ENCODE measurements around the gene COBL. TPM values are rescaled to one million over a fixed set of nuclear protein-coding genes. Genes with fewer than 3 reads are reported as not detected.

COBL gene
- total and polyA plus RNA-seq, 5 donors from 2014 or later = 0.03 to 0.59 TPM; not detected in 3

DNA sequence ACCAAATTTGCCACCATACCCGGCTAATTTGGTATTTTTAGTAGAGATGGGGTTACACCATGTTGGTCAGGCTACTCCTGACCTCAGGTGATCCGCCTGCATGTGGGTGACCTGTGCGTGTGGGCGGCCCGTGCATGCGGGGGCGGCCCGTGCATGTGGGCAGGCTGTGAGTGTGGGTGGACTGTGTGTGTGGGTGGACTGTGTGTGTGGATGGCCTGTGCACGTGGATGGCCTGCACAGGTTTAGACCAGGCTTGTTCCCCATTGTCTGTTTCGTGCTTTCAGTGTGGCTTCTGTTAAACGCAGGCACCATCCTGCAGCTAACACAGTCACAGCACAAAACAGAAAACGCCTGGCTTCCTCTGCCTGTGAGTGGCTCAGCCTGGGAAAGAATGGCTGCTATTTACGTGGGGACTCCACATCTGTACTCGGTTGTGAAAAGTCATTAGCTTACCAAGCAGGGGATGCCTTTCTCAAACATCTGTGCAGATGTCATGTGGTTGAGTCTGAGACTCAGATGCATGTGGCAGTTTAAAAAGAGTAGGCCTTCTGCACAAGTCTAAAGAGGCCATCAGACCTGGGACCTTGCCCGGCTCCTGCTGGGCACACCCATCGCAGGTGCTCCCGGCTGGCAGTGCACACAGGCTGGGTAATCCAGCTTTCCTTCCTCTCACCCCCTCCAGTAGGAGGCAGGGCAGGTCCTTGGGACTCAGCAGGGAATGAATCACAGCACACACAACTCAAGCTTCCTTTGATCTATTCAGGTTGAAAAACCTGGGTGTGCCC lies 91.6 kb downstream of the COBL start:
- ATAC-seq (ENCODE audit: low read depth in 2 of 2) = no peak
- Mint-ChIP-seq H3K9me3 (no peaks in the 10 kb centered on the region), H3K27me3 (peaks cover 7% of the 10 kb centered on the region), H3K4me3 (no peak overlapping the region), H3K36me3 (no peaks in the 10 kb centered on the region), H3K4me1 (no peaks in the 10 kb centered on the region), H3K27ac (no peak overlapping the region)
- Histone ChIP-seq H3K27me3 (ENCODE audit: control insufficient read depth, insufficient read depth, low read length) (no peaks in the 10 kb centered on the region), H3K36me3 (ENCODE audit: control insufficient read depth, insufficient read depth, low read length) (no peaks in the 10 kb centered on the region), H3K27ac (ENCODE audit: insufficient read depth, low read length, poor library complexity, severe bottlenecking) (no peak overlapping the region), H3K4me1 (ENCODE audit: control insufficient read depth, insufficient read depth, low read length, poor library complexity, severe bottlenecking) (no peaks in the 10 kb centered on the region), H3K4me3 (ENCODE audit: low read depth, low read length) (no peak overlapping the region), H3K9me3 (ENCODE audit: control insufficient read depth in 2 of 2, low read length in 2 of 2) (no peaks in the 10 kb centered on the region)
- no peak for DNase-seq

DNA sequence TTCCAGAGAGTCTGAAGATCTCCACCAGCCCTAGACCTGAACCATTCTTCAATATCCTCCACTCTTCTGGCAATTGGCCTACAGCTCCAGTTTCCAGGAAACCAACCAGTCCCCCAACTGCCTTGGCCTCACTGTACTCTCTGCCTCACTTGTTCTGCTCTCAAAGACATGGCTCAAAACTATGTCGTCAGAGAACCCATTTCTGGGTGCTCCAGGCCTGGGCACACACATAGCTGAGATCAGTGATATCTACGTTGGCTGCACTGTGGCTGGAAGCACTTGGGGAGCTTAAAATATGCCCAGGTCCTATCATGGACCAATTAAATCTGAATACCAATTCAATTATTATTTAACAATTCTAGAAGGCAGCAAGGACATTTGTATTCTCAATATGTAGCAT lies 93.1 kb downstream of the COBL start:
- no peaks in the 10 kb centered on the region for H3K27me3 ChIP-seq (ENCODE audit: control insufficient read depth, insufficient read depth, low read length)
- ATAC-seq (ENCODE audit: low read depth in 2 of 2) (no peak), DNase-seq (no peak)
- H3K27ac Mint-ChIP-seq = no peak overlapping the region
- no peaks in the 10 kb centered on the region for H3K9me3 ChIP-seq (ENCODE audit: control insufficient read depth in 2 of 2, low read length in 2 of 2)
- no peaks in the 10 kb centered on the region for H3K36me3 Mint-ChIP-seq
- H3K27me3 Mint-ChIP-seq = peaks cover 7% of the 10 kb centered on the region
- no peaks in the 10 kb centered on the region for H3K4me1 ChIP-seq (ENCODE audit: control insufficient read depth, insufficient read depth, low read length, poor library complexity, severe bottlenecking)
- H3K27ac ChIP-seq (ENCODE audit: insufficient read depth, low read length, poor library complexity, severe bottlenecking) = no peak overlapping the region
- no peak overlapping the region for H3K4me3 ChIP-seq (ENCODE audit: low read depth, low read length)
- H3K9me3 Mint-ChIP-seq = no peaks in the 10 kb centered on the region
- no peaks in the 10 kb centered on the region for H3K36me3 ChIP-seq (ENCODE audit: control insufficient read depth, insufficient read depth, low read length)
- H3K4me1 Mint-ChIP-seq = no peaks in the 10 kb centered on the region
- H3K4me3 Mint-ChIP-seq = no peak overlapping the region

DNA sequence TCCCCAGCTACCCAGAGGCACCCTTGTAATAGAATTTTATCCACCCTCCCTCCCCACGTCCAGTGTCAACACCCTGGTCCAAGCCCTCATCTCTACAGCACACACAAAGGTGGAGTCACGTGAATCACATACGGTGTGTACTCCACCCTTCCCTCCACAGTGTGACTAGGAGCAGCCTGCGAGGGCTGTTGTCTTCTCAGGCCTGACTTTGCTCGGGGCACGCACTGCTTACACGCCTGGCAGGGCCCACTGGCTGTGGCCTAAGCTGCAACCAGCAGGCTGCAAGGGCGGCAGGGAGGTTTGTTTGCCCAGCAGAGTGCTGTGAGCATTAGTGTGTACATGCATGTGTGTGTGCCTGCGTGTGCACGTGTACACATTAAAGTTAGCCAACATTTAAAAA lies 93.7 kb downstream of the COBL start:
- H3K4me3 ChIP-seq (ENCODE audit: low read depth, low read length) = no peak overlapping the region
- no peaks in the 10 kb centered on the region for H3K36me3 Mint-ChIP-seq

DNA sequence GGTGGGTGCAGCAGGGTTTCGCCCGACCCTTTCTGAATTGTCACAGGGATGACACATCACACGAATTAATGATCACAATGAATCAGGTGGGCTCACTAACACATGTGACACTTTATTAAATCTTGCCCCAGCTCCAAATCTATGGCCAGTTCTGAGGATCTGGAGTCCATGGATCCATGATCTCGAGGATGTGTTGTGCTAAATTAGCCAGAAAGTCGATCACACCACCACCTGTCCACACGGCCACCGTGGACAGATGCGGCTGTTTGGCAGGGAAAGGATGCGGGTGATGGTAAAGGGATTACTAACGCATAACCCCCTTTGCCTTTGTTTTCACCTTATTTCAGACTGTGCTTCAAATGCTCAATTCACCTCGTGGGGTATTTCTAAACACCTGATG lies 96.4 kb downstream of the COBL start:
- Histone ChIP-seq H3K27ac (ENCODE audit: insufficient read depth, low read length, poor library complexity, severe bottlenecking) (no peak overlapping the region), H3K36me3 (ENCODE audit: control insufficient read depth, insufficient read depth, low read length) (no peaks in the 10 kb centered on the region), H3K4me3 (ENCODE audit: low read depth, low read length) (no peak overlapping the region), H3K27me3 (ENCODE audit: control insufficient read depth, insufficient read depth, low read length) (no peaks in the 10 kb centered on the region), H3K4me1 (ENCODE audit: control insufficient read depth, insufficient read depth, low read length, poor library complexity, severe bottlenecking) (no peaks in the 10 kb centered on the region), H3K9me3 (ENCODE audit: control insufficient read depth in 2 of 2, low read length in 2 of 2) (no peaks in the 10 kb centered on the region)
- H3K4me1 Mint-ChIP-seq = no peaks in the 10 kb centered on the region
- peaks cover 4% of the 10 kb centered on the region for H3K27me3 Mint-ChIP-seq
- no peak overlapping the region for H3K27ac Mint-ChIP-seq
- no peak for ATAC-seq (ENCODE audit: low read depth in 2 of 2)
- H3K9me3 Mint-ChIP-seq = no peaks in the 10 kb centered on the region
- no peaks in the 10 kb centered on the region for H3K36me3 Mint-ChIP-seq
- no peak for DNase-seq
- H3K4me3 Mint-ChIP-seq = no peak overlapping the region

More for the DNA sequence above, 93.7 kb downstream of the COBL start:
- Mint-ChIP-seq H3K27ac (no peak overlapping the region), H3K9me3 (no peaks in the 10 kb centered on the region), H3K27me3 (peaks cover 7% of the 10 kb centered on the region), H3K4me3 (no peak overlapping the region), H3K4me1 (no peaks in the 10 kb centered on the region)
- Histone ChIP-seq H3K27me3 (ENCODE audit: control insufficient read depth, insufficient read depth, low read length) (no peaks in the 10 kb centered on the region), H3K4me1 (ENCODE audit: control insufficient read depth, insufficient read depth, low read length, poor library complexity, severe bottlenecking) (no peaks in the 10 kb centered on the region), H3K27ac (ENCODE audit: insufficient read depth, low read length, poor library complexity, severe bottlenecking) (no peak overlapping the region), H3K36me3 (ENCODE audit: control insufficient read depth, insufficient read depth, low read length) (no peaks in the 10 kb centered on the region), H3K9me3 (ENCODE audit: control insufficient read depth in 2 of 2, low read length in 2 of 2) (no peaks in the 10 kb centered on the region)
- no peak for ATAC-seq (ENCODE audit: low read depth in 2 of 2)
- no peak for DNase-seq

DNA sequence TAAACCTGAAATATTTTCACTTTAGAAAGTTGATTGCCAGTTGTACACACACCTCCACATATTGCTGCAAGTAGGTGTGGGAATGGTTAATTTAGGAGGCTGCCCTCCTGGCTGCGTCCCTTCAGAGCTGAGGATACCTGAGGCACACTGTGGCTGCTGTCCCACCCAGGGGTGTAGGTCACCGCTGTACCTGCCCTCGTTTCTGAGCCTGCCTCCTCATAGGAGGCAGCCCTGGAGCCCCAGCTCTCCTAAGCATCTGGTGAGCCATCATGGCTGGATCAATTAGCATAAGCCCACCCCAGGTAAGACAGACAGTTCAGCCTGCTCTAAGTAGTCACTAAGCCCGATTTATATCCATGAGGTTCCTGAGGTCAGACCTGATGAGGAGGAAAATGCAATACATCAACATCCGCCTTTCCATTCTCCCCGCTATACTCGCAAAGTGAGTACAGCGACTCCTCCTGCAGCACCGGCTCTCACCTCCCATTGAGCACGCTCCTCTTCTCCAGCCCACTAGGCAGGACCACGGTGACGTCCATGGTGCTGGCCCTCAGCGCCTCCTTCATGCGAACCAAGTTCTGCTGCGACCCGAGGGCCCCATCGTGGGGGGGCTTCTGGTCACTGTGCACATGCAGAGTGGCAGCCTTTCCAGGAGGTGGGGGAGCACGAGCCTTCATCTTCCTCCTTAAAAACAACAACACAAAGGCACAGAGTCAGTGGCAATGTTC lies 97.2 kb downstream of the COBL start:
- no peaks in the 10 kb centered on the region for H3K4me1 Mint-ChIP-seq
- no peak overlapping the region for H3K4me3 ChIP-seq (ENCODE audit: low read depth, low read length)
- no peaks in the 10 kb centered on the region for H3K9me3 Mint-ChIP-seq
- H3K27me3 Mint-ChIP-seq = peaks cover 4% of the 10 kb centered on the region
- no peak overlapping the region for H3K4me3 Mint-ChIP-seq
- no peak for DNase-seq
- no peaks in the 10 kb centered on the region for H3K36me3 ChIP-seq (ENCODE audit: control insufficient read depth, insufficient read depth, low read length)
- H3K36me3 Mint-ChIP-seq = no peaks in the 10 kb centered on the region
- H3K27ac Mint-ChIP-seq = no peak overlapping the region
- no peaks in the 10 kb centered on the region for H3K27me3 ChIP-seq (ENCODE audit: control insufficient read depth, insufficient read depth, low read length)
- ATAC-seq (ENCODE audit: low read depth in 2 of 2) = no peak
- H3K4me1 ChIP-seq (ENCODE audit: control insufficient read depth, insufficient read depth, low read length, poor library complexity, severe bottlenecking) = no peaks in the 10 kb centered on the region
- no peaks in the 10 kb centered on the region for H3K9me3 ChIP-seq (ENCODE audit: control insufficient read depth in 2 of 2, low read length in 2 of 2)
- no peak overlapping the region for H3K27ac ChIP-seq (ENCODE audit: insufficient read depth, low read length, poor library complexity, severe bottlenecking)

DNA sequence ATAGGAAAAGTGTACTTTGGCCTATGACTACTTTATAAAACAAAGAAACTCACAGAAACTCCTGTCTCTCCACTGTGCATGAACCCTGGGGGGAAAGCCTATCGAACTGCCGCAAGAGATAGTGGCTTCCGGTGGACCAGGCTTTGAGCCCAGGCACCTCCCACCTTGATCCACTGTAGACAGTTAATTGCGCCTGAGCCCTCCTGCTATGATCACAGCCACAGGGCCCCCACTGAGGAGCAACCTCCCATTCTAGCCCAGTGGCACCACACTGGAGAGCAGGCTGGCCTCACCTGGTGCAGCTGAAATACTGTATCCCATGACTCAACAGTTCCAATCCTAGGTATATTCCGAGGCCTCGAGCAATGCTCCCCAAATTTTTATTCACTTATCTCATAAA lies 98.8 kb downstream of the COBL start:
- H3K27me3 Mint-ChIP-seq = peaks cover 4% of the 10 kb centered on the region
- H3K36me3 ChIP-seq (ENCODE audit: control insufficient read depth, insufficient read depth, low read length) = no peaks in the 10 kb centered on the region

DNA sequence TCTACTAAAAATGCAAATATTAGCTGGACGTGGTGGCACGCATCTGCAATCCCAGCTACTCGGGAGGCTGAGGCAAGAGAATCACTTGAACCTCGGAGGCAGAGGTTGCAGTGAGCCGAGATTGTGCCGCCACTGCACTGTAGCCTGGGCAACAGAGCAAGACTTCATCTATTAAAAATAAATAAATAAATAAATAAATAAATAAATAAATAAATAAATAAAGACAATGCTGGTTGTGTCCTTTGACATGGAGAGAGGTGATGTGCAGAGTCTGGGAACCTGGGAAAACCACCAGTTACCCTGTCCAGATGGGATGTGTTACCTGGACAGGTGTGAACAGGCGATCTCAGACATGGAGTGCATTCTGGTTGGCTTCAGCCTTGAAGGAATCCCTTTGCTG lies 102.5 kb downstream of the COBL start:
- DNase-seq (no peak), ATAC-seq (ENCODE audit: low read depth in 2 of 2) (no peak)
- no peaks in the 10 kb centered on the region for H3K36me3 ChIP-seq (ENCODE audit: control insufficient read depth, insufficient read depth, low read length)
- H3K4me1 ChIP-seq (ENCODE audit: control insufficient read depth, insufficient read depth, low read length, poor library complexity, severe bottlenecking) = no peaks in the 10 kb centered on the region
- Mint-ChIP-seq H3K27me3 (no peaks in the 10 kb centered on the region), H3K9me3 (peaks cover 0 to 3% (median 0%) of the 10 kb centered on the region in 7 donors), H3K4me3 (no peak overlapping the region), H3K4me1 (no peaks in the 10 kb centered on the region), H3K36me3 (no peaks in the 10 kb centered on the region), H3K27ac (no peak overlapping the region)
- no peaks in the 10 kb centered on the region for H3K9me3 ChIP-seq (ENCODE audit: control insufficient read depth in 2 of 2, low read length in 2 of 2)
- no peaks in the 10 kb centered on the region for H3K27me3 ChIP-seq (ENCODE audit: control insufficient read depth, insufficient read depth, low read length)
- no peak overlapping the region for H3K4me3 ChIP-seq (ENCODE audit: low read depth, low read length)
- H3K27ac ChIP-seq (ENCODE audit: insufficient read depth, low read length, poor library complexity, severe bottlenecking) = no peak overlapping the region

More for the DNA sequence above, 98.8 kb downstream of the COBL start:
- no peaks in the 10 kb centered on the region for H3K9me3 ChIP-seq (ENCODE audit: control insufficient read depth in 2 of 2, low read length in 2 of 2)
- H3K36me3 Mint-ChIP-seq = no peaks in the 10 kb centered on the region
- H3K4me3 ChIP-seq (ENCODE audit: low read depth, low read length) = no peak overlapping the region
- DNase-seq = no peak
- no peak overlapping the region for H3K27ac Mint-ChIP-seq
- no peaks in the 10 kb centered on the region for H3K27me3 ChIP-seq (ENCODE audit: control insufficient read depth, insufficient read depth, low read length)
- no peak overlapping the region for H3K4me3 Mint-ChIP-seq
- no peak overlapping the region for H3K27ac ChIP-seq (ENCODE audit: insufficient read depth, low read length, poor library complexity, severe bottlenecking)
- no peaks in the 10 kb centered on the region for H3K9me3 Mint-ChIP-seq
- no peaks in the 10 kb centered on the region for H3K4me1 ChIP-seq (ENCODE audit: control insufficient read depth, insufficient read depth, low read length, poor library complexity, severe bottlenecking)
- no peaks in the 10 kb centered on the region for H3K4me1 Mint-ChIP-seq
- ATAC-seq (ENCODE audit: low read depth in 2 of 2) = no peak

DNA sequence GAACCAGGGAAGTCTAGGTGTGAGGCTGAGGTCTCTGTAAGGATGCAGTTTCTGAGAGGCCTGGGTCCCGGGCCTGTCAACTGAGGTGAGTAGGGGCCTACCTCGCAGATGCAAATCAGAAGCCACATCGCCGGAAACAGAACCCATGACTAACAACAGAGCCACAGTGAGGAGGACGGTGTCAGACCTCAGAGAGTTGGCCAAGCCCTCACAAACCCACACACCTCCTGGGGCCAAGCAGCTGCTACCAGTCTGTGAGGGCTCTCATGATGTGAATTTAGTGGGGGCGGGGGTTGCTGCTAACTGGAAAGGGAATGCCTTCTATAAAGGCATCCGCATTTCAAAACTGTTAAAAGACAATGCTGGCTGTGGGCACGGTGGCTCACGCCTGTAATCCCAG lies 103.0 kb downstream of the COBL start:
- H3K27me3 ChIP-seq (ENCODE audit: control insufficient read depth, insufficient read depth, low read length) = no peaks in the 10 kb centered on the region
- no peaks in the 10 kb centered on the region for H3K4me1 ChIP-seq (ENCODE audit: control insufficient read depth, insufficient read depth, low read length, poor library complexity, severe bottlenecking)
- H3K4me1 Mint-ChIP-seq = no peaks in the 10 kb centered on the region
- no peaks in the 10 kb centered on the region for H3K36me3 Mint-ChIP-seq
- peaks cover 0 to 4% (median 0%) of the 10 kb centered on the region in 7 donors for H3K9me3 Mint-ChIP-seq
- no peak overlapping the region for H3K4me3 Mint-ChIP-seq
- H3K9me3 ChIP-seq (ENCODE audit: control insufficient read depth in 2 of 2, low read length in 2 of 2) = no peaks in the 10 kb centered on the region
- H3K36me3 ChIP-seq (ENCODE audit: control insufficient read depth, insufficient read depth, low read length) = no peaks in the 10 kb centered on the region
- DNase-seq = no peak
- H3K4me3 ChIP-seq (ENCODE audit: low read depth, low read length) = no peak overlapping the region
- no peaks in the 10 kb centered on the region for H3K27me3 Mint-ChIP-seq
- ATAC-seq (ENCODE audit: low read depth in 2 of 2) = no peak
- H3K27ac Mint-ChIP-seq = no peak overlapping the region
- H3K27ac ChIP-seq (ENCODE audit: insufficient read depth, low read length, poor library complexity, severe bottlenecking) = no peak overlapping the region
